Measurements from ENCODE around the gene SIKE1. TPM values are rescaled to one million over a fixed set of nuclear protein-coding genes. Genes with fewer than 3 reads are reported as not detected.
"Not testable (repeated sequence)": the region's sequence is repeated elsewhere in the genome, so short reads cannot be mapped to it uniquely, and the experiment has no call there.

SIKE1 gene
- total RNA-seq, 1 donor from 2014 or later, result 45.3 TPM

- TF ChIP-seq CTCF (IDR thresholded peaks at IDR 0.05; ENCODE audit: insufficient read depth, low read length, severe bottlenecking), result no peak
- Histone ChIP-seq H3K27me3 (ENCODE audit: control insufficient read depth, insufficient read depth, low read length) (no peaks in the 10 kb centered on the region), H3K36me3 (ENCODE audit: control insufficient read depth, insufficient read depth, low read length) (no peaks in the 10 kb centered on the region), H3K4me3 (ENCODE audit: low read depth, low read length) (peak overlapping the region; percentile 67)
- DNase-seq (ENCODE audit: low read depth) (peak; percentile 71), FAIRE-seq (no peak)
These were observed 23.5 kb downstream of the SIKE1 start for GRCh38 chr1:114756949-114757454.

- TF ChIP-seq CTCF (IDR thresholded peaks at IDR 0.05; ENCODE audit: insufficient read depth, low read length, severe bottlenecking), result no peak
- Histone ChIP-seq H3K4me3 (ENCODE audit: low read depth, low read length) (peak overlapping the region; percentile 67), H3K27me3 (ENCODE audit: control insufficient read depth, insufficient read depth, low read length) (no peaks in the 10 kb centered on the region), H3K36me3 (ENCODE audit: control insufficient read depth, insufficient read depth, low read length) (no peaks in the 10 kb centered on the region)
- DNase-seq (ENCODE audit: low read depth), result no peak
- no peak for FAIRE-seq
These were observed 24.2 kb downstream of the SIKE1 start for GRCh38 chr1:114756009-114756892.

- Histone ChIP-seq H3K36me3 (ENCODE audit: control insufficient read depth, insufficient read depth, low read length) (no peaks in the 10 kb centered on the region), H3K4me3 (ENCODE audit: low read depth, low read length) (no peak overlapping the region), H3K27me3 (ENCODE audit: control insufficient read depth, insufficient read depth, low read length) (no peaks in the 10 kb centered on the region)
- TF ChIP-seq CTCF (IDR thresholded peaks at IDR 0.05; ENCODE audit: insufficient read depth, low read length, severe bottlenecking), result no peak
- DNase-seq (ENCODE audit: low read depth) (no peak), FAIRE-seq (no peak)
These were observed 25.2 kb downstream of the SIKE1 start for GRCh38 chr1:114755006-114755931.

- DNase-seq (ENCODE audit: low read depth); FAIRE-seq; H3K4me3 ChIP-seq (ENCODE audit: low read depth, low read length); H3K27me3 ChIP-seq (ENCODE audit: control insufficient read depth, insufficient read depth, low read length); H3K36me3 ChIP-seq (ENCODE audit: control insufficient read depth, insufficient read depth, low read length): not testable (repeated sequence)
These were observed 26.8 kb downstream of the SIKE1 start for GRCh38 chr1:114753702-114754101.

GRCh38 chr1:114753143-114753542, 27.3 kb downstream of the SIKE1 start:
- no peak for TF ChIP-seq CTCF (IDR thresholded peaks at IDR 0.05; ENCODE audit: insufficient read depth, low read length, severe bottlenecking)
- H3K36me3 ChIP-seq (ENCODE audit: control insufficient read depth, insufficient read depth, low read length), result peaks cover 5% of the 10 kb centered on the region
- no peak for FAIRE-seq
- DNase-seq (ENCODE audit: low read depth), result no peak
- H3K4me3 ChIP-seq (ENCODE audit: low read depth, low read length), result no peak overlapping the region
- H3K27me3 ChIP-seq (ENCODE audit: control insufficient read depth, insufficient read depth, low read length), result no peaks in the 10 kb centered on the region

GRCh38 chr1:114750780-114751179, 29.7 kb downstream of the SIKE1 start:
- TF ChIP-seq CTCF (IDR thresholded peaks at IDR 0.05; ENCODE audit: insufficient read depth, low read length, severe bottlenecking), result no peak
- Histone ChIP-seq H3K4me3 (ENCODE audit: low read depth, low read length) (no peak overlapping the region), H3K27me3 (ENCODE audit: control insufficient read depth, insufficient read depth, low read length) (no peaks in the 10 kb centered on the region), H3K36me3 (ENCODE audit: control insufficient read depth, insufficient read depth, low read length) (peaks cover 8% of the 10 kb centered on the region)
- FAIRE-seq, result no peak
- DNase-seq (ENCODE audit: low read depth), result peak; percentile 41
